Esophagus muscularis mucosa (tissue), 4 donors: Measurements from ENCODE around the gene STAT4. TPM values are rescaled to one million over a fixed set of nuclear protein-coding genes. Genes with fewer than 3 reads are reported as not detected.

ENCODE experiments used
- DNase-seq: peaks from one replicate; pipeline ENCODE4 v3.0.0-alpha.2; 2017; ENCODE audit errors: extremely low spot score
- H3K27ac ChIP-seq, 4 donors: fragments of 200-600 bp; sonication (generic); replicated peaks in 1 of 4; 1 replicate in 3 of 4; 2 replicates in 1 of 4; pipeline ENCODE4 v1.5.1; 2016 to 2019; ENCODE audit warnings: mild to moderate bottlenecking in 1 of 4
- H3K27me3 ChIP-seq, 4 donors: fragments of 200-600 bp; sonication (generic); one replicate each; pipeline versions ENCODE4 v1.5.1 to v1.6.0; 2016 to 2019
- H3K36me3 ChIP-seq, 4 donors: fragments of 200-600 bp; sonication (generic); one replicate each; pipeline ENCODE4 v1.5.1; 2016 to 2019
- H3K4me1 ChIP-seq, 4 donors: fragments of 200-600 bp; sonication (generic); one replicate each; pipeline ENCODE4 v1.5.1; 2016 to 2019
- H3K4me3 ChIP-seq, 4 donors: fragments of 200-600 bp; sonication (generic); 1 replicate in 2 of 4; 2 replicates in 2 of 4; pipeline ENCODE4 v1.5.1; 2016 to 2019; ENCODE audit warnings: mild to moderate bottlenecking in 4 of 4, moderate library complexity in 1 of 4
- H3K9me3 ChIP-seq, 4 donors: fragments of 200-600 bp; sonication (generic); 1 replicate in 3 of 4; 2 replicates in 1 of 4; pipeline ENCODE4 v1.5.1; 2016 to 2019
- CTCF ChIP-seq, 3 experiments: fragments of 200-600 bp in 2 of 3; fragments of 450-650 bp in 1 of 3; sonication (generic) in 2 of 3; IDR thresholded peaks; one replicate each; pipeline ENCODE4 v1.5.1; 2017 to 2019; ENCODE audit warnings: antibody characterized with exemption in 3 of 3, mild to moderate bottlenecking in 2 of 3, moderate library complexity in 1 of 3
- EP300 ChIP-seq: sonication (generic); formaldehyde crosslinking; IDR thresholded peaks from one replicate; pipeline ENCODE4 v1.6.1; 2017; ENCODE audit warnings: antibody characterized with exemption
- POLR2A ChIP-seq: fragments of 450-650 bp; IDR thresholded peaks from one replicate; pipeline ENCODE4 v1.6.1; 2017; ENCODE audit warnings: antibody characterized with exemption, moderate library complexity, mild to moderate bottlenecking, low read depth
- POLR2AphosphoS5 ChIP-seq, 2 donors: sonication (generic); formaldehyde crosslinking; IDR thresholded peaks; one replicate each; pipeline ENCODE4 v1.6.1; 2017; ENCODE audit warnings: antibody characterized with exemption in 2 of 2
- WGBS: methylation state at CpG from one replicate; pipeline ENCODE4 v1.1.5; 2018; 5-methylcytosine and 5-hydroxymethylcytosine counted together
- intact Hi-C: fragments of 100-400 bp; cut with DNase I; formaldehyde crosslinking; loops from one replicate; pipeline ENCODE4 v1.15.1; 2023
- total RNA-seq, 4 donors: library from RNA; depleted of rRNA; stranded (reverse); fragments of >200 nt; gene quantifications; one replicate each; pipeline versions ENCODE4 v1.1.0 to v1.2.1, GENCODE V29; 2016

The STAT4 gene
- total RNA-seq, 4 donors from 2014 or later: 0.26 to 5.4 (median 2.4) TPM

- no peaks in the 10 kb centered on the region for H3K36me3 ChIP-seq
- 90% methylated on average over 7 of the region's 8 CpGs for whole genome bisulfite sequencing
- H3K27ac ChIP-seq: no peak overlapping the region
- H3K4me1 ChIP-seq: no peaks in the 10 kb centered on the region
- no peak overlapping the region for H3K4me3 ChIP-seq
- no peak for DNase-seq
- H3K27me3 ChIP-seq: no peaks in the 10 kb centered on the region
- no peaks in the 10 kb centered on the region for H3K9me3 ChIP-seq
- TF ChIP-seq POLR2AphosphoS5 (IDR thresholded peaks at IDR 0.05): peak in 1 of 2 donors; percentile 31
- TF ChIP-seq EP300: no peak
- intact Hi-C loops: no loop called here
Measured at GRCh38 chr2:191178806-191179514, 28.2 kb upstream of the STAT4 start.

DNA sequence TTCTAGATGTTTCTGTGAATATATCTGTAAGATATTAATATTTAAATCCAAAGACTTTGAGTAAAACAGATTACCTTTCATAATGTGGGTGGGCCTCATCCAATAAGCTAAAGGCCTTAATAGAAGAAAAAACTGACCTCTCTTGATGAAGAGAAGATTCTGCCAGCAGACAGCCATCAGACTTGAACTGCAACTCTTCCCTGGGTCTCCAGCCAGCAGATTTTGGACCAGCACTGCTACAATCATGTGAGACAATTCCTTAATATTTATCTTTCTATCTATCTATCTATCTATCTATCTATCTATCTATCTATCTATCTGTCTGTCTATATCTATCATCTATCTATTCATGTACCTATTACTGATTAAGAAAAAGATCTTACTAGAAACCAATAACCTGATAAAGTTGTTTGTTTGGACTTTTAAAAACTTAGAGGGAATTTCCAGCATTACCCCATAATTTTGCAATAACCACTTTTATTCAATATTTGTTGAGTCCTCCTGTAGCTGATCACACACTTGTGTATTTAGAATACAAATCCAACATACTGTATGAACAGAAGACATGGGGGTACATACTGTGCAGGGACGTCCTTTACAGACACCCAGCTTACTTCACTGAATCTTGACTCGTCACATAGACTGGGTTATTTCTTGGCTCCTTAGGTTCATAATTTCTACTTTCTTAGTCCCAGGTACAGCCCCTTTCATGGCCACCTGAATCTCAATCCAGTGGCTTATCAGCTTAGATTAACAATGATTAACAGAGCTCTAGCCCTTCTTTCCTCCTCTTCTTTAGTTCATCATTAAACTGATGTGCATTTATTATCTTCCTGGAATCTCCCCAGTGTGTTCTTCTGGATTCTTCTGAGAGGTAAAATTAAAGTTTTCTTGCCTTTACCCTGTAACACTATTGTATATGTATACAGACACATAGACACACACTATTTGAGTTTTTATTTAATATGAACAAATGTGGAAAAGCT is 27.2 kb upstream of the STAT4 start:
- intact Hi-C loops: no loop called here
- Histone ChIP-seq H3K27me3 (no peaks in the 10 kb centered on the region), H3K36me3 (no peaks in the 10 kb centered on the region), H3K4me1 (peaks cover 0 to under 1% (median under 1%) of the 10 kb centered on the region in 4 donors), H3K9me3 (no peaks in the 10 kb centered on the region), H3K4me3 (no peak overlapping the region), H3K27ac (no peak overlapping the region)
- no peak for DNase-seq
- 100% methylated on average over 2 of the region's 2 CpGs for WGBS
- TF ChIP-seq EP300 (no peak), CTCF (IDR thresholded peaks at IDR 0.05) (no peak), POLR2AphosphoS5 (IDR thresholded peaks at IDR 0.05) (no peak), POLR2A (no peak)

DNA sequence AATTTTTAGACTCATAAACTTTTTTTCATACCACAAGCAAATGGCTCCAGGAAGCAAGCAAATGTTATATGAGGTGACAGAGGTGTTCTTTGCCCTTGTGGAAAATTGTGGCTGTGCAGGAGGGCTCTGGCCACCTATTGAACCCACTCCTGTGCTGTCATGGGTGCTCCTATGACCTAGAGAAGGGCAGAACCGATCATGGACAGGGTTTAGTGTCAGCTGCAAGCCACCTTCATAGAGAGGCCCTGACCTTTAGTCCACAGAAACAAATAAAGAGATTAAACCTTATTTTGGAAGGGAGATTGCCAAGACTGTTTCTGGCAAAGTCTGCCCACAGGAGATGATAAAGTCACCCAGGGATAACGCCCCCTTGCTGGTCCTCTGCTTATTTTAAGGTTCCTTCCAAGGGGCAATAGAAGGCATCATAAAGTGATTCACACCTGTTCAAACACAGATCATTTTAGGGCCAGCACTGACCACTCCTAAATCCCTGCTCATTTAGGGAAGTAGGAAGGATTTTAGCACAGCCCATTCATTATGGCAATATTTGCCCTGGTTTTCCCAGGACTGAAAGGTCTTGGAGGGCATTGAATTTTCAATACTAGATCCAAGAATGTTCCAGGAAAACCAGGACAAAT is 26.1 kb upstream of the STAT4 start:
- H3K27me3 ChIP-seq: no peaks in the 10 kb centered on the region
- H3K27ac ChIP-seq: no peak overlapping the region
- no peak for TF ChIP-seq POLR2A
- TF ChIP-seq EP300: no peak
- TF ChIP-seq POLR2AphosphoS5 (IDR thresholded peaks at IDR 0.05): no peak
- no peak for TF ChIP-seq CTCF (IDR thresholded peaks at IDR 0.05)
- 86% methylated on average over 2 of the region's 2 CpGs for WGBS
- intact Hi-C loops: no loop called here
- H3K9me3 ChIP-seq: no peaks in the 10 kb centered on the region
- no peaks in the 10 kb centered on the region for H3K36me3 ChIP-seq
- no peak for DNase-seq
- no peak overlapping the region for H3K4me3 ChIP-seq
- H3K4me1 ChIP-seq: peaks cover 0 to 11% (median 6%) of the 10 kb centered on the region in 4 donors

DNA sequence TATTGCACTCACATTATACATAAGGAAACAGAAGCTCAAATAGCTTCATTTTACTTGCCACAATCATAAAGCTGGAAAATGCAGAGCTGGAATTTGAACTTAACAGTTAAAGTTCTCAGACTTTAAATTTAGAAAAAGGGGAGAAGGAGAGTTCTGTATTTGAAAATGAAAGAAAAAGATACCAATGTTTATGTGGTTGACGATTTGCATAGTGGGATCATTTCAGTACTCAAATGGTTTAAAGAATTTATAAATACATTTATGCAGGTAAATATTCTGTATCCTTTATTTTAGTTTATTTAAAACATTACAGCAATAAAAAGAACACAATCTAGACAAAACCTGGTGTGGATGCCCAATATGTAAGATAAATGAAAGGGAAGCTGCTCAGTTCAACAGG is 25.5 kb upstream of the STAT4 start:
- TF ChIP-seq POLR2A: no peak
- TF ChIP-seq POLR2AphosphoS5 (IDR thresholded peaks at IDR 0.05): no peak
- TF ChIP-seq EP300: no peak
- no peak for TF ChIP-seq CTCF (IDR thresholded peaks at IDR 0.05)
- WGBS: 91% methylated on average over 1 of the region's 1 CpG
- no peaks in the 10 kb centered on the region for H3K27me3 ChIP-seq
- DNase-seq: no peak
- H3K4me3 ChIP-seq: no peak overlapping the region
- H3K27ac ChIP-seq: no peak overlapping the region
- peaks cover 3 to 11% (median 9%) of the 10 kb centered on the region in 4 donors for H3K4me1 ChIP-seq
- no peaks in the 10 kb centered on the region for H3K36me3 ChIP-seq
- no peaks in the 10 kb centered on the region for H3K9me3 ChIP-seq
- intact Hi-C loops: no loop called here

DNA sequence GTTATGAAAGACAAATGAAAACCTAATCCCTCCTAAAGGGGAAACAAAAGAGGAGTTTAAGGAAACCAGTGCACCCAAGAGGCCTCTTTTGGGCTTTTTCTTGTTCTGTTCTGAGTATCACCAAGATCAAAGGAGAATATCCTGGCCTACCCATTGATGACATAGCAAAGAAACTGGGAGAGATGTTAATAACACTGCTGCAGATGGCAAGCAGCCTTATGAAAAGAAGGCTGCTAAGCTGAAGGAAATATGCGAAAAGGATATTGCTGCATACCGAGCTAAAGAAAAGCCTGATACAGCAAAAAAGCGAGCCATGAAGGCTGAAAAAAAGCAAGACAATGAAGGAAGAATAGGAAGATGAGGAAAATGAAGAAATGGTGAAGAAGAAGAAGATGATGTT is 23.6 kb upstream of the STAT4 start:
- Histone ChIP-seq H3K4me3 (no peak overlapping the region), H3K36me3 (no peaks in the 10 kb centered on the region), H3K9me3 (no peaks in the 10 kb centered on the region), H3K27me3 (no peaks in the 10 kb centered on the region), H3K4me1 (peaks cover 4 to 11% (median 10%) of the 10 kb centered on the region in 4 donors), H3K27ac (no peak overlapping the region)
- no peak for TF ChIP-seq EP300
- TF ChIP-seq POLR2AphosphoS5 (IDR thresholded peaks at IDR 0.05): no peak
- no peak for TF ChIP-seq POLR2A
- TF ChIP-seq CTCF (IDR thresholded peaks at IDR 0.05): no peak
- intact Hi-C loops: no loop called here
- 81% methylated on average over 3 of the region's 3 CpGs for WGBS
- DNase-seq: no peak
